Stimulated activated CD8-positive, alpha-beta memory T cell treated with anti-CD3 and anti-CD28 coated beads, Interleukin-4, amount 100 ng/mL, for 24 hours (primary cell): ENCODE results near the gene HLX.

Source experiments
- DNase-seq: peaks from one replicate; pipeline ENCODE4 v3.0.0-alpha.2; 2020; ENCODE audit warnings: low read depth

The HLX gene

GRCh38 chr1:220882061-220882891 is 3.0 kb downstream of the HLX start:
- DNase-seq = no peak

DNA sequence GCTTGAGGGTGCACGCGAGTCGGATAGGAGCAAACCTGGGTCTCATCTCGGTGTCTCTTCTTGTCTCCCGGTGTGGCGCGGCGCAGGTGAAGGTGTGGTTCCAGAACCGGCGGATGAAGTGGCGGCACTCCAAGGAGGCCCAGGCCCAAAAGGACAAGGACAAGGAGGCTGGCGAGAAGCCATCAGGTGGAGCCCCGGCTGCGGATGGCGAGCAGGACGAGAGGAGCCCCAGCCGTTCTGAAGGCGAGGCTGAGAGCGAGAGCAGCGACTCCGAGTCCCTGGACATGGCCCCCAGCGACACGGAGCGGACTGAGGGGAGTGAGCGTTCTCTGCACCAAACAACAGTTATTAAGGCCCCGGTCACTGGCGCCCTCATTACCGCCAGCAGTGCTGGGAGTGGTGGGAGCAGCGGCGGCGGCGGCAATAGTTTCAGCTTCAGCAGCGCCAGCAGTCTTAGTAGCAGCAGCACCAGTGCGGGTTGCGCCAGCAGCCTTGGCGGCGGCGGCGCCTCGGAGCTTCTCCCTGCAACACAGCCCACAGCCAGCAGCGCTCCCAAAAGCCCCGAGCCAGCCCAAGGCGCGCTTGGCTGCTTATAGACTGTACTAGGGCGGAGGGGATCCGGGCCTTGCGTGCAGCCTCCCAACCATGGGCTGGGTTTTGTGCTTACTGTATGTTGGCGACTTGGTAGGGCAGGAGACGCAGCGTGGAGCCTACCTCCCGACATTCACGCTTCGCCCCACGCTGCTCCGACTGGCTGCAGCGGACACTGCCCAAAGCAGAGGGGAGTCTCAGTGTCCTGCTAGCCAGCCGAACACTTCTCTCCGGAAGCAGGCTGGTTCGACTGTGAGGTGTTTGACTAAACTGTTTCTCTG is 5.1 kb downstream of the HLX start:
- no peak for DNase-seq

DNA sequence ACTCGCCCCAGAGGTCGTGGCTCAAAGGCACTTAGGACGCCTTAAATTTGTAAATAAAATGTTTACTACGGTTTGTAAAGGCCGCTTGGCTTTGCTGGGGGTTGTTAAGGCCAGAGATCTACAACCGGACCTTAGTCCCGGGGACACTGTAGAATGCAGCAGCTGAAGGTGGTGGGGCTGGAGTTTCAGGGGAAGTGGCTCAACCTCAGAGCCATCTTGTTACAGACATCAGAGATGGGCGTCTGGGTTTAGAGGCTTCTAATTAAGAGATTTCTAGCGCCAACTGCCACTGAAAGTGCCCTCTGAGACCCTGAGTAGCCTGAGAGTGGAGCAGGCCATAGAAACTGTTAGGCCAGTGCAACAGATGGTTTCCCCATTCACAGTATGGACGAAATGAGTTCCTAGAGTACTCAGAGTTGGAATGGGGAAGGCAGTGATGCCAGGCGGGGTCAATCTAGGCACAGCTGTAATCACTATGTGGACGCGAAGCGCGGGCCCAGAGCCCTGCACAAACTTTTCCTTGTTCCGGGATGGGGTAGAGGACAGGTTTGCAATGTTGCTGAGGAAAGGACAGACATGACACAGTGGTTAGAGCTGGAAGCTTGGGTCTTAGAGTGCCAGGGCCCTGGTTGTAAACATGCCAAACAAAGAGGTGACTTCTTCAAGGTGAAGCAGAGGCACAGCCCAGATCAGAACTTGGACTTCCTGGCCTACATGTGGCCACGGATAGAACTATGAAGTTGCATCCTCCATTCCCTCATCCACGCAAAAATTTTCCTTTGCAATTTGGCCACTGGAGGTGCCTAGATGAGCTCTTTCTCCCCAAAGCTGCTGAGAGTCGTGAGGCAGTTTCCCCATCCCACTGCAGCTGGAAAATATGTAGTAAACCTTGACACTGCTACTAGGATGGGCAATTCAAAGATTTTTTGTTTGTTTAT is 6.0 kb downstream of the HLX start:
- no peak for DNase-seq

GRCh38 chr1:220885971-220886370 is 6.7 kb downstream of the HLX start:
- DNase-seq = no peak

- DNase-seq = no peak
Observed at GRCh38 chr1:220886470-220887201, 7.4 kb downstream of the HLX start.

DNA sequence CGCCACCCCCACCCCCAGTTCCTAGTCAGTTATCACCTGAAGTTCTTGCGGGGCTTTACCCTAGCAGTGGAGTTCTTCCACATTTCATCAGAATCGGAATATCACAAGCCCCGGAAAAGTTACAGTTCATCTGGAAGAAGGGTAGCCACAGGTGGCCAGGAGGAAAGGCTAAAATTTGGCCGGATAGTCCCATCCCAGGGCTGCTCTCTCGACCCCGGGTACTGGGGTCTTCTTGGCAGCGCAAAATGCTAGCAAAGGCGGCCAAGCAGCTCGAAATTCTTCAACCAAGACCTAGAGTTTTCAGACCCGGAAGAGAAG is 7.9 kb downstream of the HLX start:
- no peak for DNase-seq

- no peak for DNase-seq
Observed at GRCh38 chr1:220887520-220888416, 8.5 kb downstream of the HLX start.

DNA sequence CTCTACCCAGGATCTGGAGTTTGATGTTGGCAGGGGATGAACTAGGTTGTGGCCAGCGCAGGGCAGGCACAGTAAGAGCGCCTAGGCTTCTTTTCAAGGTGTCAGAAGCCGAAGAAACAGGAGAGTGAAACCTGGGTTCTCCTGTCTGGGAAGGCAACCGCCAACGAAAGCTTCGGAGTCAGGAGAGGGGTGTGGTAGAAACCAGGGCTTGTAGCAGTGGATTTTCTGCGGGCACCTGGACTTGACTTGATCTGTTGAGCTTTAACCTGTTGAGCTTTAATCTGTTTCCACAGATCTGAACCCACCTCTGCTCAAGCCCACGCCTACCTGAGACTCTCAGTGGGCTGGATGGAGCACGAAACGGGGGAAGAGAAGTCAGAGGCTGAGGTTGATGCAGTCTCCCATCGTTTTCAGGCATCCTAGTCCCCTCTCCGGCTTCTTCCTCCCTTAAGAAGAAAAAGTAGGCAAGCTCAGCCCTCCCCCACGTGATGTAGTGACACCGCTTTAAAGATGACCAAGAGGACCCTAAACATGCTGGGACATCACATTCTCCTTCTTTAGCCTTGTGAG is 9.3 kb downstream of the HLX start:
- no peak for DNase-seq

DNA sequence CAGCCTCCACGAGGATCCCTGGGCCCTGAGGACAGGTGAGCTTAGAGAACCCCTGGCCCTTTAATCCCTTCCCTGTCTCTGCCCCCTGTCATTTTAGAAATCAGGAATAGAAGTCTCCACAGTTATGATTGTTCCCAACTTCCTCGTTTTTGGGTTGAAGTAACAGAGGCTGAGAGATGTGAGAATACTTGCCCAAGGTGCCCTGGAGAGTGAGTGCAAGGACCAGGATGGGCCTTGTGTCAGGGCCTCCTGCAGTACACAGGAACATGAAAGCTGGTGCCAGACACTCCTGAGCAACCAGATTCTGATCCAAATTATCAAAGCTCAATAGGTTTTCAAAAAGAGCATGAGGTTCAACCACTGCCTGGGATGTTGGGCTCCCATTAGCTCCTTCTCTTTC is 10.1 kb downstream of the HLX start:
- no peak for DNase-seq

DNA sequence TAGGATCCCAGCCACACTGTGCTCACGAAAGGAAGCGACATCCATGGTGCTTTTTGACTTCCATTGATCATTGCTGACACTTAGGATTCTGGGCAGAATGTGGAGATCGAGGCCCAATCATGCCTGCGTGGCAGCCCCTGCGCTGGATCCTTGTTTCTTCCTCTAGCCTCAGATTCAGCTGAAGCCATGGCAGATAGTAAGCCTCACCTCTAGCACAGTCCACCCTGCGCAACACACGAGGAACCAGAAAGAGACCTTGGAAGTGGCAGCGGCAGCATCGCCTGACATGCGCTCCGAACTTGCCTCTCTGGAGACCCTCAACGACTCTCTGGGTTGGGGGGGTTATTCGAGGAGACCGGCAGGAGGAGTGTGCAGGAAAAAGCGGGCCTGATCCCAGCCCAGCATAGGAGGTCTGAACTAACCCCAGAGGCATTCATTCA is 10.6 kb downstream of the HLX start:
- no peak for DNase-seq

- DNase-seq = no peak
Observed at GRCh38 chr1:220890602-220891001, 11.4 kb downstream of the HLX start.

GRCh38 chr1:220891224-220892085 is 12.2 kb downstream of the HLX start:
- DNase-seq = no peak

DNA sequence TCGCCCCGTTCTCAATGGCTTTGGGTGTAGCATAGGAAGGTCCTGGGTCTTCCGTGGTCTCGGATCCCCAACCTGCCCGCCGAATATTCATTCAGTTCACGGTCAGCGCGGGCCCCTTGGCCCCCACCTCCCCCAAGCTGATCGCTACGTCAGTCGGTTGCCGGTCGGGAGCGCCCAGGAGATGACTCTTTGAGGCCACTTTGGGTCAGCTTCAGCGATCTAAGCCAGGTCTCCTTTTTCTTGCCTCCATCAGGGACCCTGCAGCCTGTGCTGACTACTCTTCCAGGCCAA is 12.8 kb downstream of the HLX start:
- no peak for DNase-seq

GRCh38 chr1:220892997-220893700 is 13.9 kb downstream of the HLX start:
- no peak for DNase-seq

- DNase-seq = no peak
Observed at GRCh38 chr1:220893701-220894024, 14.4 kb downstream of the HLX start.

- no peak for DNase-seq
Observed at GRCh38 chr1:220894025-220894923, 15.0 kb downstream of the HLX start.

DNA sequence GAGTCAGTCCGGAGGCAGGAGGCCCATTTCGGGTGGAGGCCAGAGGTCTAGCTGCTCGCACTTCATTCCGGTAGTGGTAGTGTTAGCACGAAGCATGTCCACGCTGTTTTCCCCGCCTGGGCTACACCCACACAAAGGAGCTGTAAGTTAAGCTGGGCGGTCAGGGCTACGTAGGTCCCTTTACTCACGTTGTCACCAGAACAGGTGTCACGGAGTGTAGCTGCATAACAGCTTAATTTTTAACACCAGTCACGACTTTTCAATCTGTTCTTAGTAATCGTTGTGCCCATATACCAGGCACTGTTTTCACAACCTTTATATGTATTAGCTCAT is 15.6 kb downstream of the HLX start:
- no peak for DNase-seq

DNA sequence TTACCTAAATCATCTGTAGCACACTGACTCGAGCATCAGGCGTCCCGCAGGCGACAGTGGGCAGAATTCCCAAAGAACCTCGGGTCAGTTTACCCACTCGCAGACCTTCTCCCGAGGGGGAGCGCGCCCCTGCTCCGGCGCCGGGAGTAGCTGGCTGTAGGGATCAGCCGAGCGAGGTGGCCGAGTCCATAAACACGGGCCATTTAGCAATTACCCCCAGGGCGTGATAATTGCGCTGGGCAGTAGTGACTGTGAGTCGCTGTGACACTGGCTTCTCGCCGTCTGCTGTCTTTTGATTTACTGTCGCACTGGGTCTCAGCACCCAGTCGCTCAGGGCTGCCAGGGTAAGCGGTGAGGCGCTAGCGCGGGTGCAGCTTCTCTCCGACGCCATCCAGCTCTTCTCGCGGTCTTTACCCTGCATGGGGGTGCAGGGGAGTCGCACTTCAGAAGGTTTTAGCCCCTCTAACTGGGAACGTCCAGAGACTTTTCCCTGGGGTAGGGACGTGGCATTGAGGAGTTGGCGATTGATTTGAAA is 16.2 kb downstream of the HLX start:
- no peak for DNase-seq
